ENCODE data around the gene TRPM1.

TRPM1 gene

GRCh38 chr15:31101262-31102038 lies at the start of gene TRPM1:
Gene TRPM1 (minus strand): TSS chr15:31101725. CDS start chr15:31081355, 20,370 bp downstream.
- no peak for TF ChIP-seq GATA2 (IDR thresholded peaks at IDR 0.05; ENCODE audit: low read depth, low read length)
- TF ChIP-seq GATA3 (IDR thresholded peaks at IDR 0.05; ENCODE audit: low read depth, low read length), result no peak

- TF ChIP-seq GATA2 (IDR thresholded peaks at IDR 0.05; ENCODE audit: low read depth, low read length) (no peak), GATA3 (IDR thresholded peaks at IDR 0.05; ENCODE audit: low read depth, low read length) (no peak)
Observed at GRCh38 chr15:31150732-31151231, 49.3 kb upstream of the TRPM1 start.

DNA sequence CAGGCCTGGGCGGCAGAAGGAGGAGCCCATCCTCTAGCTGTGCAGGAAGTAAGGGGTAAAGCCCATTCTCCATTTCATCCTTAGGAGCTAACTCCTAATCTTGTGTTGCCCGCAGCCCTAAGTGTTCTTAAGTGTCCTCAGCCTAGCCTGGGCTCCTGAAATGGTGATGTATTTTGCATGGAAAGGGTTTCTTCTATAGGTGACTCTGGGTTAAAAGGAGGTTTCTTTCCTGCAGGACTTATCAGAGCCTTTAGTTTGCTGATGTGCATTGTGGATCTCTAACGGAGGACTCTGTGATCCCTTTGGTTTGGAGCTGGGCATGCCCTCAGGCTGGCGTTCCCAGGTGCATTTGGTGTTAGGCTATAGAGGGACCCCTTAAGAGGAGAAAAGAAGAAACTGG lies 48.5 kb upstream of the TRPM1 start:
- TF ChIP-seq GATA2 (IDR thresholded peaks at IDR 0.05; ENCODE audit: low read depth, low read length), result no peak
- no peak for TF ChIP-seq GATA3 (IDR thresholded peaks at IDR 0.05; ENCODE audit: low read depth, low read length)

- TF ChIP-seq GATA2 (IDR thresholded peaks at IDR 0.05; ENCODE audit: low read depth, low read length), result no peak
- TF ChIP-seq GATA3 (IDR thresholded peaks at IDR 0.05; ENCODE audit: low read depth, low read length), result no peak
Observed at GRCh38 chr15:31149088-31149505, 47.6 kb upstream of the TRPM1 start.

GRCh38 chr15:31148297-31149087 lies 47.0 kb upstream of the TRPM1 start:
- TF ChIP-seq GATA3 (IDR thresholded peaks at IDR 0.05; ENCODE audit: low read depth, low read length), result no peak
- TF ChIP-seq GATA2 (IDR thresholded peaks at IDR 0.05; ENCODE audit: low read depth, low read length), result no peak

DNA sequence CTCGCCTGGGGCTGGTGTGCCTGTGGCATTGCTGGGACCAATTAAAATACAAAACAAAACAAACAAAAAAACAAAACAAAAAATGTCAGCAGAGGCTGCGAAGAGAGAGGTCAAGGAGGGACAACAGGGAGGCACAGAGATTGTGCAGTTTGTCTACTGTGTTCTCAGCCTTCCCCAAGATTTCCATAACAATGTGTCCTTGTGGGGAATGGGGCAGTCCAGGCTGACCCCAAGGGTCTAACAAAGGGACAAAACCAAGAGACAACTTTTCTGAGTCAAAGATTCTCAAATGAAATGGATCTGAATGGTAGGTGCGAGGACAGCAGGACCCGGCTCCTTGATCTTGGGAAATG lies 46.4 kb upstream of the TRPM1 start:
- no peak for TF ChIP-seq GATA3 (IDR thresholded peaks at IDR 0.05; ENCODE audit: low read depth, low read length)
- no peak for TF ChIP-seq GATA2 (IDR thresholded peaks at IDR 0.05; ENCODE audit: low read depth, low read length)

DNA sequence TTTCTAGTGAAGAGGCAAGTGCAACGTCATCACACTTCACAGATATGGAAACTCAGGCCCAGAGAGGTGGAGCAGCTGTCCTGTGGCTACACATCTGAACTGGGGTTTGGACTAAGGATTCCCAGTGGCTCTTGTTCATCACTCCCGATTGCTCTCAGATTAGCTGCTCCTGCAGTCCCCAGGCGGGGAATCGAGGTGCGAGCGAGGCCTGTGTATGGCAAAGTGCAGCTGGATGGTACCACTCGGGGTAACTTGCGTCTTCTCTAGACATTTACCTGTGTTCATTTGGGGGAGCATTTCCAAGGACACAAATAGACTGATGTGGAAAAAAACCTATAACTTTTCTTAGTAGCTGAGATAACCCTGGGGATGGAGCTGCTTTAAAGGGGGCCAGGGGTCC lies 45.9 kb upstream of the TRPM1 start:
- no peak for TF ChIP-seq GATA2 (IDR thresholded peaks at IDR 0.05; ENCODE audit: low read depth, low read length)
- no peak for TF ChIP-seq GATA3 (IDR thresholded peaks at IDR 0.05; ENCODE audit: low read depth, low read length)

GRCh38 chr15:31145271-31145911 lies 43.9 kb upstream of the TRPM1 start:
- TF ChIP-seq GATA3 (IDR thresholded peaks at IDR 0.05; ENCODE audit: low read depth, low read length), result no peak
- TF ChIP-seq GATA2 (IDR thresholded peaks at IDR 0.05; ENCODE audit: low read depth, low read length), result no peak

- no peak for TF ChIP-seq GATA3 (IDR thresholded peaks at IDR 0.05; ENCODE audit: low read depth, low read length)
- no peak for TF ChIP-seq GATA2 (IDR thresholded peaks at IDR 0.05; ENCODE audit: low read depth, low read length)
Observed at GRCh38 chr15:31141792-31142191, 40.3 kb upstream of the TRPM1 start.

DNA sequence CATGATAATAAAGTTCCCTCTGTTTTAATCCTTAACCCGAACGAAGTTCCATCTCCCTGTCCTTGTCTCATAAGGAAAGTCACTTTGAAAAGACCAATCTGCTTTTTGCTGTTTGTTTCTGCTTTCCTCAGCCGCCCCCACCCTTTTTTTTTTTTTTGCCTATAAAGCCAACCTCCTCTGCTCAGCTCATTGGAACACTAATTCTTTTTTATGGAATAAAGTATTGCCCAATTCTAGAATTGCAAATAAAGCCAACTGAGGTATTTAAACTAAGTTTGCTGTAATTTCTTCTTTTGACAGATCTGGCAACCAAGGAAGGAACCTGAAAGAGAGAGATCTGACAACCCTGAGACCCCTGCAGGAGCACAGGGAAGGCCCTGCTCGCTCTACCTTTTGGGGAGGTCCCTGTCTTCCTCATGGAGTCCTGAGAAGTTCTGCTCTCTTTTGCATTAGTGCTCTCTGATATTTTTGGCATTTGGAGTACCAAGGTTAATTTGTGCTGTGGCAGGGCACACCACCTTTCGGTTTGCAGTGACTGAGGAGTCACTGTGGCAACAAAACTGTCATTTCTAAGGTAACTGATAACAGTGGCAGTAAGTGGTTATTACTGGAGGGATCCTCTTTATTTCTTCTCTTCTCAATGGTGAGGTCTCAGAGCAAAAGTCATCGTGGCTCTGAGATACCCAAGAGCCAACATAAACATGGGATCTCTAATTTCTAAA lies 35.2 kb upstream of the TRPM1 start:
- no peak for TF ChIP-seq GATA2 (IDR thresholded peaks at IDR 0.05; ENCODE audit: low read depth, low read length)

- TF ChIP-seq GATA3 (IDR thresholded peaks at IDR 0.05; ENCODE audit: low read depth, low read length), result no peak
- TF ChIP-seq GATA2 (IDR thresholded peaks at IDR 0.05; ENCODE audit: low read depth, low read length), result no peak
Observed at GRCh38 chr15:31136016-31136415, 34.5 kb upstream of the TRPM1 start.

DNA sequence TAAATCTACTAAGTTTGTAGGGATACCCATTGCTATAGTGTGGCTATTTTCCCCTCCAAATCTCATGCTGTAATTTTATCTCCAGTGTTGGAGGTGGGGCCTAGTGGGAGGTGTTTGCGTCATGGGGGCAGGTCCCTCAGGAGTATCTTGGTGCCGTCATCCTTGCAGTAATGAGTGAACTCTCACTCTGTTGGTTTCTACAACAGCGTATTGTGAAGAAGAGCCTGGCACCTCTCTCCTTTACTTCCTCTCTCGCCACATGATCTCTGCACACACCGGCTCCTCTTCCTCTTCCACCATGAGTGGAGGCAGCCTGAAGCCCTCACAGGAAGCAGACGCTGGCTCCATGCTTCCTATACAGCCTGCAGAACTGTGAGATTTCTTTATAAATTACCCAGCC lies 34.0 kb upstream of the TRPM1 start:
- no peak for TF ChIP-seq GATA3 (IDR thresholded peaks at IDR 0.05; ENCODE audit: low read depth, low read length)
- TF ChIP-seq GATA2 (IDR thresholded peaks at IDR 0.05; ENCODE audit: low read depth, low read length), result no peak

DNA sequence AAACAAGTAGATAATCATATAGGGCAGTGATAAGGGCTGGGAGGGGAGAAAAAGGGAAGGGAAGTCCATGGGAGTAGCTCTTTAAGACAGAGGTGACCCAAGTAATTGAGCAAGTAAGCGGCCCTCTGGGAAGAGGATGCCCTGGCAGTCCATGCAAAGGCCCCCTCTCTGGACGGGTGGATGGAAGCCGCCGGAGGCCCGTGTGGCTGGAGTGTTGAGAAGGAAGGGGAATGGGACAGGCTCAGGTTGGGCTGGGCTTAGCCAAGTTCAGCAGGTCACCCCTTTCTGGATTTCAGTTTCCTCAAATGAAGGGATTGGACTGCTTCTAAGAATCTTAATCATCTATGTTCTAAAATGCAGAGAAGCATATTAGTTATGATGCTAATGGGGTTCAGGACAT lies 32.4 kb upstream of the TRPM1 start:
- TF ChIP-seq GATA3 (IDR thresholded peaks at IDR 0.05; ENCODE audit: low read depth, low read length), result no peak
- TF ChIP-seq GATA2 (IDR thresholded peaks at IDR 0.05; ENCODE audit: low read depth, low read length), result no peak

- TF ChIP-seq GATA2 (IDR thresholded peaks at IDR 0.05; ENCODE audit: low read depth, low read length), result no peak
- no peak for TF ChIP-seq GATA3 (IDR thresholded peaks at IDR 0.05; ENCODE audit: low read depth, low read length)
Observed at GRCh38 chr15:31131853-31132375, 30.4 kb upstream of the TRPM1 start.
